Psoas muscle (tissue), 8 donors: ENCODE results near the gene CKLF. TPM values are rescaled to one million over a fixed set of nuclear protein-coding genes. Genes with fewer than 3 reads are reported as not detected.

ENCODE experiments used
- ATAC-seq, 4 donors: fragments of 200-7000 bp; cut with Tn5 transposase; one replicate each; pipeline ENCODE4 v1.9.1; 2020; ENCODE audit warnings: moderate library complexity in 3 of 4, mild to moderate bottlenecking in 2 of 4
- DNase-seq, 2 donors: peaks; one replicate each; pipeline ENCODE4 v3.0.0-alpha.2; 2020
- H3K27ac ChIP-seq: fragments of 200-600 bp; one replicate; pipeline ENCODE4 v1.8.0; 2022
- H3K27me3 ChIP-seq, 3 donors: fragments of 200-600 bp in 1 of 3; one replicate each; pipeline versions ENCODE4 v1.6.1 to v1.8.0; 2013 to 2022; ENCODE audit warnings: low read length in 2 of 3, mild to moderate bottlenecking in 2 of 3, moderate library complexity in 1 of 3; ENCODE audit not compliant: insufficient read depth in 3 of 3
- H3K36me3 ChIP-seq, 2 donors: fragments of 200-600 bp in 1 of 2; one replicate each; pipeline versions ENCODE4 v1.6.1 to v1.8.0; 2013 to 2022; ENCODE audit warnings: low read depth in 1 of 2, mild to moderate bottlenecking in 1 of 2, moderate library complexity in 1 of 2; ENCODE audit not compliant: insufficient read depth in 1 of 2
- H3K4me1 ChIP-seq: fragments of 200-600 bp; one replicate; pipeline ENCODE4 v1.8.0; 2022
- H3K4me3 ChIP-seq: fragments of 200-600 bp; one replicate; pipeline ENCODE4 v1.8.0; 2022; ENCODE audit warnings: mild to moderate bottlenecking
- H3K9me3 ChIP-seq: fragments of 200-600 bp; one replicate; pipeline ENCODE4 v1.8.0; 2022
- CTCF ChIP-seq: fragments of 200-600 bp; IDR thresholded peaks from one replicate; pipeline ENCODE4 v1.8.0; 2022; ENCODE audit warnings: antibody characterized with exemption
- WGBS, 3 donors: extraction: QIAGEN DNeasy Blood & Tissue Kit; methylation state at CpG; one replicate each; pipeline versions ENCODE4 v1.1.6 to v1.1.7; 2013; 5-methylcytosine and 5-hydroxymethylcytosine counted together
- intact Hi-C, 2 donors: fragments of 100-400 bp; cut with DNase I; formaldehyde crosslinking; loops; one replicate each; pipeline versions ENCODE4 v1.11.0 to v1.14.2; 2022
- polyA plus RNA-seq, 3 donors: library from polyadenylated mRNA; stranded (reverse); fragments of 200-250 nt; gene quantifications; one replicate each; pipeline ENCODE4 v1.2.3, GENCODE V29; 2013
- total RNA-seq, 4 donors: library from RNA; stranded (reverse); fragmentation: NEBNext Ultra II Directional in 2 of 4; extraction: Animal tissue kit (Norgen Biotek cat#: 25700) in 2 of 4; gene quantifications; one replicate each; pipeline versions ENCODE4 v1.2.1 to v1.2.4, GENCODE V29; 2021 to 2023
- donor health status: healthy with polysubstance abuse.
- donor health status: DM: no; HTN: no; CAD: no; lungs with moderate emphysema.
- donor health status: Bipolar disorder and iron deficiency.
- donor health status: healthy.
- donor health status: DM: yes; HTN: yes; CAD: no.
- donor health status: DM: no; HTN: no; CAD: no.
- donor health status: DM: no; HTN: no; CAD: no.
- donor health status: DM: yes; HTN: yes; CAD: no.

Gene CKLF
- total and polyA plus RNA-seq, 7 donors = 4.1 to 21.1 (median 6.6) TPM

- H3K4me3 ChIP-seq = peak overlapping the region; percentile 1
- H3K27ac ChIP-seq = no peak overlapping the region
Observed at GRCh38 chr16:66587881-66588600, 35.7 kb downstream of the CKLF start.

GRCh38 chr16:66588981-66589713, 36.8 kb downstream of the CKLF start:
- no peaks in the 10 kb centered on the region for H3K36me3 ChIP-seq
- ATAC-seq = peak; percentile 46 to 76 (median 58)
- H3K9me3 ChIP-seq = no peaks in the 10 kb centered on the region
- no peak overlapping the region for H3K4me3 ChIP-seq
- peak; percentile 36 to 70 for DNase-seq
- H3K4me1 ChIP-seq = no peaks in the 10 kb centered on the region
- H3K27me3 ChIP-seq = no peaks in the 10 kb centered on the region
- intact Hi-C loops = loop anchor here in 1 of 2 donors (10.0 kb wide), 1 partner anchor 114 kb away; no protein-coding TSS in a partner anchor
- peak; percentile 35 for TF ChIP-seq CTCF
- H3K27ac ChIP-seq = no peak overlapping the region
- 92 to 95% (median 93%) methylated on average over 8 of the region's 8 CpGs for WGBS, 3 donors

More at GRCh38 chr16:66587881-66588600, 35.7 kb downstream of the CKLF start:
- H3K36me3 ChIP-seq = no peaks in the 10 kb centered on the region
- H3K27me3 ChIP-seq = no peaks in the 10 kb centered on the region
- no peaks in the 10 kb centered on the region for H3K4me1 ChIP-seq
- 66 to 74% (median 71%) methylated on average over 7 of the region's 7 CpGs for WGBS, 3 donors
- ATAC-seq (no peak), DNase-seq (no peak)
- no peaks in the 10 kb centered on the region for H3K9me3 ChIP-seq
- intact Hi-C loops = loop anchor here in 1 of 2 donors (10.0 kb wide), 1 partner anchor 113 kb away; no protein-coding TSS in a partner anchor
- no peak for TF ChIP-seq CTCF

GRCh38 chr16:66590322-66590721, 37.9 kb downstream of the CKLF start:
- H3K36me3 ChIP-seq = no peaks in the 10 kb centered on the region
- WGBS, 3 donors = 83 to 88% (median 86%) methylated on average over 8 of the region's 8 CpGs
- intact Hi-C loops = no loop called here
- no peaks in the 10 kb centered on the region for H3K9me3 ChIP-seq
- DNase-seq = no peak
- ATAC-seq = no peak
- no peak overlapping the region for H3K4me3 ChIP-seq
- no peak for TF ChIP-seq CTCF
- no peaks in the 10 kb centered on the region for H3K4me1 ChIP-seq
- H3K27me3 ChIP-seq = no peaks in the 10 kb centered on the region
- H3K27ac ChIP-seq = no peak overlapping the region

- Histone ChIP-seq H3K27me3 (no peaks in the 10 kb centered on the region), H3K9me3 (no peaks in the 10 kb centered on the region), H3K27ac (no peak overlapping the region), H3K4me1 (no peaks in the 10 kb centered on the region), H3K4me3 (no peak overlapping the region), H3K36me3 (no peaks in the 10 kb centered on the region)
- 83 to 93% (median 92%) methylated on average over 4 of the region's 4 CpGs for WGBS, 3 donors
- TF ChIP-seq CTCF = no peak
- intact Hi-C loops = no loop called here
- no peak for ATAC-seq
- no peak for DNase-seq
Observed at GRCh38 chr16:66591018-66591417, 38.6 kb downstream of the CKLF start.
